Retinal pigment epithelial cell (primary cell): ENCODE results near the gene PRKAA1.

Experiments used
- DNase-seq: peaks from one replicate; pipeline ENCODE4 v3.0.0-alpha.2; 2010; ENCODE audit warnings: low read depth
- H3K4me3 ChIP-seq: 2 replicates; pipeline ENCODE4 v1.5.1; 2011; ENCODE audit warnings: mild to moderate bottlenecking, low read length, control low read depth, moderate library complexity
- TF ChIP-seq, protein P1 (sequence below): conservative IDR thresholded peaks from 2 replicates; pipeline ENCODE4 v1.5.1; 2011; ENCODE audit warnings: low read depth, low read length, control low read depth, inconsistent platforms

Gene PRKAA1

GRCh38 chr5:40776658-40776977 lies 21.6 kb downstream of the PRKAA1 start:
- DNase-seq: no peak
- no peak overlapping the region for H3K4me3 ChIP-seq
- TF ChIP-seq, protein P1, sequence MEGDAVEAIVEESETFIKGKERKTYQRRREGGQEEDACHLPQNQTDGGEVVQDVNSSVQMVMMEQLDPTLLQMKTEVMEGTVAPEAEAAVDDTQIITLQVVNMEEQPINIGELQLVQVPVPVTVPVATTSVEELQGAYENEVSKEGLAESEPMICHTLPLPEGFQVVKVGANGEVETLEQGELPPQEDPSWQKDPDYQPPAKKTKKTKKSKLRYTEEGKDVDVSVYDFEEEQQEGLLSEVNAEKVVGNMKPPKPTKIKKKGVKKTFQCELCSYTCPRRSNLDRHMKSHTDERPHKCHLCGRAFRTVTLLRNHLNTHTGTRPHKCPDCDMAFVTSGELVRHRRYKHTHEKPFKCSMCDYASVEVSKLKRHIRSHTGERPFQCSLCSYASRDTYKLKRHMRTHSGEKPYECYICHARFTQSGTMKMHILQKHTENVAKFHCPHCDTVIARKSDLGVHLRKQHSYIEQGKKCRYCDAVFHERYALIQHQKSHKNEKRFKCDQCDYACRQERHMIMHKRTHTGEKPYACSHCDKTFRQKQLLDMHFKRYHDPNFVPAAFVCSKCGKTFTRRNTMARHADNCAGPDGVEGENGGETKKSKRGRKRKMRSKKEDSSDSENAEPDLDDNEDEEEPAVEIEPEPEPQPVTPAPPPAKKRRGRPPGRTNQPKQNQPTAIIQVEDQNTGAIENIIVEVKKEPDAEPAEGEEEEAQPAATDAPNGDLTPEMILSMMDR: no peak

GRCh38 chr5:40775846-40776657 lies 22.1 kb downstream of the PRKAA1 start:
- no peak overlapping the region for H3K4me3 ChIP-seq
- TF ChIP-seq, protein P1: no peak
- DNase-seq: no peak

DNA sequence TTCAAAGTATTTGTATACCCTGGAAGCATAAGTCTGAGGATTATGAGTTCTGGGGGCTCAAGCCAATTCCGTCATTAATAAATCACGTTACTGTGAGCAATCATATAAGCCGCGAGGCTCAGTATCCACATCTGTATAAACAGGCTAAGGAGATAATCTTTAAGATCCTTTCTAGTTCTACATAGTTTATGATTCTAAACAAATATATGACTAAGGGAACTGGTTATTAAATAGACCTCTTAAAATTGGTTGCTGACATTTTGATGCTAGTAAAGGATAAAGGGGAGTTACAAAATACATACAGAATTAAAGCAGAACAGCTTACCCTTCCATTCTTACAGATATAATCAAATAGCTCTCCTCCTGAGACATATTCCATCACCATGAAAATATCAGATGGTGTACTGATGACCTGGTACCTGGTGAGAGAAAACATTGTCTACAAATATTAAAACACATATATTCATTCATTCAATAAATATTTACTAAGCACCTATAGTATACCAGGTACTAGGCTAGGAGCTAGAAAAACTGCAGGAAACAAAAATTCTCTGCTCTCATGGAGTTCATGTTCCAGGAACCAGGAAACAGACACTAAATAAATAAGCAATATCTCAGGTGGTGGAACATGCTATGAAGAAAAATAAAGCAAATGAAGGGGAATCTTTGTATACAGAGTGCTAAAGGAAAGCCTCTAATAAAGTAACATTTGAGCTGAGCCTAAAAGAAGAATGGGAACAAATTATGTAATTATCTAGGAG lies 22.9 kb downstream of the PRKAA1 start:
- H3K4me3 ChIP-seq: no peak overlapping the region
- TF ChIP-seq, protein P1: no peak
- DNase-seq: no peak

GRCh38 chr5:40774623-40775022 lies 23.6 kb downstream of the PRKAA1 start:
- H3K4me3 ChIP-seq: no peak overlapping the region
- TF ChIP-seq, protein P1: peak; percentile 19
- DNase-seq: no peak

DNA sequence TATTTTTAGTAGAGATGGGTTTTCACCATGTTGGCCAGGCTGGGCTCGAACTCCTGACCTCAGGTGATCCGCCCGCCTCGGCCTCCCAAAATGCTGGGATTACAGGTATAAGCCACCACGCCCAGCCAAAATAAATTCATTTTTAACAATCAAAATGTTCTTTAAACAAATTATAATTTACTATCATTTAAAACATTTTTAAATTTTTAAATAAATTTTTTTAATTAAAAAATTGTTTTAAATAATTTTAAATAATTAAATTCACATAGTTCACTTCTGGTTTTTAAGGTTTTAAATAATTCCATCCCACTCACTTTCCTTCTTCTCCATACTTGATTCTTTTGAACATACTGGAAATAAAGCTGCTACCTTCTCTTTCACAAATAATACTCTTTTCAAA lies 27.4 kb downstream of the PRKAA1 start:
- DNase-seq: no peak

GRCh38 chr5:40762705-40763104 lies 35.5 kb downstream of the PRKAA1 start:
- H3K4me3 ChIP-seq: no peak overlapping the region
- TF ChIP-seq, protein P1: no peak
- DNase-seq: no peak

More for the DNA sequence above, 27.4 kb downstream of the PRKAA1 start:
- TF ChIP-seq, protein P1: no peak
- H3K4me3 ChIP-seq: no peak overlapping the region
